ENCODE data around the gene APEH. TPM values are rescaled to one million over a fixed set of nuclear protein-coding genes. Genes with fewer than 3 reads are reported as not detected.

APEH gene
- total and polyA plus RNA-seq, 2 experiments from 2014 or later: 170 to 264 TPM

DNA sequence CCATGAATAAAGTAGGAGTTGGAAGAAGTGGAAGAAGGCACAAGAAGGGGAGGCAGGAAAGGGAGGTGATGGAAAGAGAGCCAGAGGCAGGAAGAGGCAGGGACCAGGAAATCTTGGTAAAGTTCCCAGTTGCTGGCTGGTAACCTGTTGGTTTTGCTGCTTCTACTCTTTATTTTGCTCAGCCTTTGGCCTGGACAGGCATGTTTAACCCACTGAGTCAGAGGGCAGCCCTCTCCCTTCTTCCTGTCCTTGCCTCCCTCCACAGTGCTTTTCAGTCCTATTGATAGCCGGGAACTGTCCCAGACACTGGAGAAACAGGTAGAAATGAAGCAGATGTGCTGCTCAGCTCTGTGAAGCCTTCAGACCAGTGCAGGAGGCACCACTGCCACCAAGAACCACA is 43.4 kb upstream of the APEH start:
- Histone ChIP-seq H4K20me1 (replicated peaks; ENCODE audit: insufficient read depth) (no peaks in the 10 kb centered on the region; the same call in 1 of the 2 replicates), H3K4me2 (no peak overlapping the region), H3K4me3 (no peak overlapping the region), H3K9me2 (ENCODE audit: insufficient read depth) (no peaks in the 10 kb centered on the region), H3K36me3 (ENCODE audit: insufficient read depth) (no peaks in the 10 kb centered on the region), H3K79me2 (replicated peaks; ENCODE audit: insufficient read depth) (no peaks in the 10 kb centered on the region), H3K27ac (ENCODE audit: low read depth) (no peak overlapping the region), H3F3A (replicated peaks; ENCODE audit: low read depth) (no peaks in the 10 kb centered on the region), H3K4me1 (ENCODE audit: insufficient read depth) (no peaks in the 10 kb centered on the region), H2AFZ (no peak overlapping the region), H3K27me3 (ENCODE audit: insufficient read depth) (no peaks in the 10 kb centered on the region)
- no peak for DNase-seq (ENCODE audit: low spot score)
- Mint-ChIP-seq H3K27ac (no peak overlapping the region), H3K27me3 (ENCODE audit: insufficient read depth, low read depth, poor library complexity) (peaks cover 1% of the 10 kb centered on the region), H3K36me3 (ENCODE audit: low read depth) (peaks cover 15% of the 10 kb centered on the region; the same call in 2 of the 3 replicates), H3K9me3 (peaks cover 10% of the 10 kb centered on the region; the same call in 2 of the 3 replicates), H3K4me1 (no peaks in the 10 kb centered on the region), H3K4me3 (no peak overlapping the region)
- TF ChIP-seq NANOG (IDR thresholded peaks at IDR 0.05; ENCODE audit: borderline replicate concordance): no peak
- TF ChIP-seq EZH2 (IDR thresholded peaks at IDR 0.05; ENCODE audit: low read depth, unreplicated experiment): no peak
- TF ChIP-seq ZNF462 (CRISPR knock-in tag; IDR thresholded peaks at IDR 0.05): no peak
- TF ChIP-seq ZNF331 (CRISPR knock-in tag; IDR thresholded peaks at IDR 0.05; ENCODE audit: low read depth): no peak
- TF ChIP-seq CREB1 (CRISPR knock-in tag; IDR thresholded peaks at IDR 0.05; ENCODE audit: low read depth): no peak
- TF ChIP-seq, protein P1, sequence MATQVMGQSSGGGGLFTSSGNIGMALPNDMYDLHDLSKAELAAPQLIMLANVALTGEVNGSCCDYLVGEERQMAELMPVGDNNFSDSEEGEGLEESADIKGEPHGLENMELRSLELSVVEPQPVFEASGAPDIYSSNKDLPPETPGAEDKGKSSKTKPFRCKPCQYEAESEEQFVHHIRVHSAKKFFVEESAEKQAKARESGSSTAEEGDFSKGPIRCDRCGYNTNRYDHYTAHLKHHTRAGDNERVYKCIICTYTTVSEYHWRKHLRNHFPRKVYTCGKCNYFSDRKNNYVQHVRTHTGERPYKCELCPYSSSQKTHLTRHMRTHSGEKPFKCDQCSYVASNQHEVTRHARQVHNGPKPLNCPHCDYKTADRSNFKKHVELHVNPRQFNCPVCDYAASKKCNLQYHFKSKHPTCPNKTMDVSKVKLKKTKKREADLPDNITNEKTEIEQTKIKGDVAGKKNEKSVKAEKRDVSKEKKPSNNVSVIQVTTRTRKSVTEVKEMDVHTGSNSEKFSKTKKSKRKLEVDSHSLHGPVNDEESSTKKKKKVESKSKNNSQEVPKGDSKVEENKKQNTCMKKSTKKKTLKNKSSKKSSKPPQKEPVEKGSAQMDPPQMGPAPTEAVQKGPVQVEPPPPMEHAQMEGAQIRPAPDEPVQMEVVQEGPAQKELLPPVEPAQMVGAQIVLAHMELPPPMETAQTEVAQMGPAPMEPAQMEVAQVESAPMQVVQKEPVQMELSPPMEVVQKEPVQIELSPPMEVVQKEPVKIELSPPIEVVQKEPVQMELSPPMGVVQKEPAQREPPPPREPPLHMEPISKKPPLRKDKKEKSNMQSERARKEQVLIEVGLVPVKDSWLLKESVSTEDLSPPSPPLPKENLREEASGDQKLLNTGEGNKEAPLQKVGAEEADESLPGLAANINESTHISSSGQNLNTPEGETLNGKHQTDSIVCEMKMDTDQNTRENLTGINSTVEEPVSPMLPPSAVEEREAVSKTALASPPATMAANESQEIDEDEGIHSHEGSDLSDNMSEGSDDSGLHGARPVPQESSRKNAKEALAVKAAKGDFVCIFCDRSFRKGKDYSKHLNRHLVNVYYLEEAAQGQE (IDR thresholded peaks at IDR 0.05; ENCODE audit: unreplicated experiment): no peak
- TF ChIP-seq ZNF114 (CRISPR knock-in tag; IDR thresholded peaks at IDR 0.05): no peak
- TF ChIP-seq POLR2AphosphoS5 (IDR thresholded peaks at IDR 0.05; ENCODE audit: low read depth): no peak
- ATAC-seq: no peak

Data from GM23338 (cell line).